GM12878 (cell line): ENCODE data around the gene IL4I1. TPM values are rescaled to one million over a fixed set of nuclear protein-coding genes. Genes with fewer than 3 reads are reported as not detected.

Source experiments
- ATAC-seq: fragments of 200-7000 bp; cut with Tn5 transposase; 3 replicates; pipeline ENCODE4 v1.9.1; 2020; ENCODE audit warnings: mild to moderate bottlenecking, moderate library complexity
- BruUV-seq: library from RNA; stranded (reverse); fragments of 400-500 nt; replicated peaks from 2 replicates; lab custom pipeline; 2021; lab: Mats Ljungman, UMichigan
- CTCF ChIA-PET: fragments of 300-600 bp; sonication (Branson Sonifier 250); formaldehyde crosslinking; extraction: SDS; loops from one replicate; lab custom pipeline; 2021; ENCODE audit warnings: inconsistent platforms; lab: Yijun Ruan, JAX
- POLR2A ChIA-PET: fragments of 350-600 bp; formaldehyde crosslinking; extraction: SDS; loops from one replicate; lab custom pipeline; 2021; ENCODE audit warnings: inconsistent platforms; lab: Charles Lee
- RAD21 ChIA-PET: fragments of 300-600 bp; sonication (Branson Sonifier 250); formaldehyde crosslinking; loops from one replicate; lab custom pipeline; 2023; ENCODE audit warnings: antibody characterized with exemption; ENCODE audit not compliant: unreplicated experiment; lab: Charles Lee
- SMC1A ChIA-PET: fragments of 300-600 bp; sonication (Branson Sonifier 250); formaldehyde crosslinking; loops from one replicate; lab custom pipeline; 2023; ENCODE audit not compliant: unreplicated experiment, uncharacterized antibody; lab: Charles Lee
- DNase-seq: peaks from one replicate; pipeline ENCODE4 v3.0.0-alpha.2; 2011; ENCODE audit warnings: low read depth, low spot score
- FAIRE-seq: peaks from 3 replicates; lab custom pipeline; 2011; peaks lifted over from hg19 to GRCh38; lab: Jason Lieb, UNC
- H2AFZ ChIP-seq: 2 replicates; pipeline ENCODE4 v1.6.0; 2011; ENCODE audit warnings: low read depth, low read length, control low read depth; ENCODE audit not compliant: control insufficient read depth
- H3K27ac ChIP-seq: 2 replicates; pipeline ENCODE4 v1.5.1; 2011; ENCODE audit warnings: control low read depth; ENCODE audit not compliant: control insufficient read depth, insufficient read depth
- H3K27me3 ChIP-seq, 2 experiments: replicated peaks in 1 of 2; 2 replicates each; pipeline versions ENCODE4 v1.6.0 to v1.6.1; 2011; ENCODE audit warnings: low read length in 1 of 2; ENCODE audit not compliant: control insufficient read depth in 2 of 2, insufficient read depth in 2 of 2
- H3K36me3 ChIP-seq, 2 experiments: 2 replicates each; pipeline ENCODE4 v1.5.1; 2011; ENCODE audit warnings: low read length in 1 of 2; ENCODE audit not compliant: control insufficient read depth in 2 of 2, insufficient read depth in 2 of 2
- H3K4me1 ChIP-seq: 2 replicates; pipeline ENCODE4 v1.6.1; 2011; ENCODE audit warnings: mild to moderate bottlenecking, low read length, moderate library complexity, mixed read lengths; ENCODE audit not compliant: control insufficient read depth, insufficient read depth
- H3K4me2 ChIP-seq: 2 replicates; pipeline ENCODE4 v1.6.0; 2011; ENCODE audit warnings: control low read depth; ENCODE audit not compliant: control insufficient read depth, insufficient read depth
- H3K4me3 ChIP-seq: fragments of 200-600 bp; sonication (generic); 2 replicates; pipeline ENCODE4 v1.5.1; 2016
- H3K79me2 ChIP-seq: 2 replicates; pipeline ENCODE4 v1.6.0; 2011; ENCODE audit warnings: low read length; ENCODE audit not compliant: control insufficient read depth, insufficient read depth
- H3K9ac ChIP-seq: 2 replicates; pipeline ENCODE4 v1.8.0; 2011; ENCODE audit warnings: low read length, control low read depth, mixed read lengths; ENCODE audit not compliant: control insufficient read depth, insufficient read depth
- H3K9me3 ChIP-seq: replicated peaks from 3 replicates; pipeline ENCODE4 v1.5.1; 2011; ENCODE audit warnings: mild to moderate bottlenecking, low read length; ENCODE audit not compliant: control insufficient read depth, insufficient read depth
- H4K20me1 ChIP-seq: 2 replicates; pipeline ENCODE4 v1.6.0; 2011; ENCODE audit not compliant: control insufficient read depth, insufficient read depth
- KLF5 ChIP-seq: fragments of 450-650 bp; IDR thresholded peaks from 2 replicates; pipeline ENCODE4 v1.6.1; 2014; ENCODE audit warnings: mild to moderate bottlenecking; ENCODE audit not compliant: partially characterized antibody
- NFXL1 ChIP-seq: fragments of 450-650 bp; IDR thresholded peaks from 2 replicates; pipeline ENCODE4 v1.6.1; 2017; ENCODE audit warnings: antibody characterized with exemption, mild to moderate bottlenecking, borderline replicate concordance
- NR2C1 ChIP-seq: fragments of 450-650 bp; IDR thresholded peaks from 2 replicates; pipeline ENCODE4 v1.6.1; 2017; ENCODE audit warnings: antibody characterized with exemption, mild to moderate bottlenecking, moderate library complexity
- POLR2AphosphoS2 ChIP-seq: IDR thresholded peaks from 2 replicates; pipeline ENCODE4 v1.6.1; 2011; ENCODE audit warnings: low read depth, mild to moderate bottlenecking, low read length, improper control_type of control experiment, moderate library complexity
- RAD21 ChIP-seq: IDR thresholded peaks from 2 replicates; pipeline ENCODE4 v1.6.1; 2011; ENCODE audit warnings: mild to moderate bottlenecking, low read depth, low read length, moderate library complexity; ENCODE audit not compliant: insufficient read depth
- SMARCA5 ChIP-seq: fragments of 450-650 bp; IDR thresholded peaks from 2 replicates; pipeline ENCODE4 v1.6.1; 2017; ENCODE audit warnings: mild to moderate bottlenecking
- STAT3 ChIP-seq: IDR thresholded peaks from 2 replicates; pipeline ENCODE4 v1.6.1; 2011; ENCODE audit warnings: low read depth, low read length, improper control_type of control experiment
- SUZ12 ChIP-seq: fragments of 200-600 bp; sonication (generic); IDR thresholded peaks from one replicate; pipeline ENCODE4 v1.6.1; 2018; ENCODE audit warnings: antibody characterized with exemption, mild to moderate bottlenecking; ENCODE audit not compliant: unreplicated experiment
- ZNF207 ChIP-seq: fragments of 450-650 bp; IDR thresholded peaks from 2 replicates; pipeline ENCODE4 v1.6.1; 2014; ENCODE audit warnings: antibody characterized with exemption, mild to moderate bottlenecking, borderline replicate concordance
- WGBS: methylation state at CpG from one replicate; pipeline ENCODE4 v1.1.6; 2016; ENCODE audit warnings: low lambda C conversion rate; ENCODE audit not compliant: insufficient replicate concordance, insufficient coverage; ENCODE audit errors: missing lambda C conversion rate; 5-methylcytosine and 5-hydroxymethylcytosine counted together
- in situ Hi-C: fragments of 300-500 bp; cut with MboI; formaldehyde crosslinking; loops from 9 replicates; pipeline ENCODE4 v1.14.3; 2018; ENCODE audit warnings: mixed read lengths
- intact Hi-C: fragments of 100-400 bp; cut with micrococcal nuclease; formaldehyde crosslinking; loops from one replicate; pipeline ENCODE4 v1.14.2; 2022; ENCODE audit not compliant: unreplicated experiment
- polyA plus RNA-seq, 11 experiments: library from polyadenylated mRNA; depleted of rRNA in 4 of 11; unstranded in 6 of 11; stranded (reverse) in 5 of 11; fragments of >200 nt; fragmentation: Nextera tagmentation in 4 of 11; fragmentation: Illumina TruSeq in 1 of 11; extraction: Ambion mirVana in 4 of 11; extraction: Trizol in 1 of 11; gene quantifications; 1 replicate in 1 of 11; 2 replicates in 10 of 11; pipeline versions ENCODE4 v1.2.1 to v1.2.3, GENCODE V29; 2011 to 2016; ENCODE audit warnings: inconsistent platforms in 2 of 11, missing spikeins in 2 of 11, low read depth in 1 of 11
- total RNA-seq, 4 experiments: library from RNA; depleted of rRNA in 3 of 4; stranded (reverse); fragments of >200 nt in 3 of 4; fragmentation: Illumina TruSeq in 1 of 4; extraction: Trizol in 1 of 4; gene quantifications; 2 replicates each; pipeline versions ENCODE4 v1.2.1 to v1.2.3, GENCODE V29; 2013 to 2021
- TF ChIP-seq, protein P1 (sequence below): IDR thresholded peaks from 2 replicates; pipeline ENCODE4 v1.6.1; 2012; ENCODE audit warnings: low read depth, low read length, improper control_type of control experiment
- TF ChIP-seq, protein P2 (sequence below): fragments of 450-650 bp; IDR thresholded peaks from 2 replicates; pipeline ENCODE4 v1.6.1; 2016; ENCODE audit warnings: mild to moderate bottlenecking
- TF ChIP-seq, protein P3 (sequence below): IDR thresholded peaks from 2 replicates; pipeline ENCODE4 v1.6.1; 2012; ENCODE audit warnings: low read depth, low read length, improper control_type of control experiment
- TF ChIP-seq, protein P4 (sequence below): fragments of 450-650 bp; IDR thresholded peaks from 2 replicates; pipeline ENCODE4 v1.6.1; 2017; ENCODE audit warnings: mild to moderate bottlenecking
- TF ChIP-seq, protein P5 (sequence below): IDR thresholded peaks from 2 replicates; pipeline ENCODE4 v1.6.1; 2011; ENCODE audit warnings: borderline replicate concordance, low read depth, mild to moderate bottlenecking, moderate library complexity, mixed read lengths, low read length; ENCODE audit not compliant: insufficient read depth; ENCODE audit errors: extremely low read length

The IL4I1 gene
- total and polyA plus RNA-seq, 10 of the 15 experiments (the other 5 are each of a cell fraction or from before 2014, with no cell fraction given), result 0.62 to 83.8 (median 42.8) TPM

DNA sequence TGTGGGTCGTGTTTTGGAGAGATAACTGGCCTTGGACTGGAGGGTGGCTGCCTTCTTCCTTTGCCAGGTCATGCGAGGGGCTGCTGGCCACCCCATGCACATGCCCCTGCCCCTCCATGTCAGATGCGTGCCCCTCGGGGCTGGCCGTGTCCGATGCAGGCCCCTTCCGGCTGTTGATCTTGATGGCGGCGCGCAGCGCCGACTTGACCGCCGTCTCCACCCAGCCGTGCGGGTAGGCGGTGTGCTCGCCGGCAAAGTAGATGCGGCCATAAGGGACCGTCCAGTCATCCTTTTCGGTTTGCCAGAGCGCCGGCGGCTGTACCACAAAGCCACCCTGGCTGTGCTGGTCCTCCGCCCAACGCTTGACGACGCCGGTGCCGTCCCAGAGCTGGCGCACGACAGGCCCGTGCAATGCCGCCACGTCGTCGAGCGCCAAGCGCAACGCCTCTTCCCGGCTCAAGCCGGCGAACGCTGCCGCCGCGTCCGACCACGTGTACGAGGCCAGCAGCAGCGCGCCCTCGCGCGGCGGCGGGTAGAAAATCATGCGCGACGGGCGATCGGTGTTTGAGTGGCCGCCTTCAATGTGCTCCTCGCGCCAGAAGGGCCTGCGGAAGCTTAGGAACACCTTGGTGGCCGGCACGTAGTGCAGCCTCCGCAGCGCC lies 6.9 kb downstream of the IL4I1 start:
- 40% methylated on average over 71 of the region's 71 CpGs for WGBS
- peak overlapping the region; percentile 63 for H2AFZ ChIP-seq
- no peaks in the 10 kb centered on the region for H3K27me3 ChIP-seq
- peak; percentile 31 for ATAC-seq
- FAIRE-seq, result peak; percentile 27
- no peak for DNase-seq
- peak overlapping the region; percentile 18; the same call in 1 of the 2 replicates for H3K27ac ChIP-seq
- no peaks in the 10 kb centered on the region; the same call in 2 of the 3 replicates for H3K9me3 ChIP-seq
- no peak overlapping the region for H3K9ac ChIP-seq
- ChIA-PET SMC1A (interaction anchor here (0.8 to 3.1 kb wide), 3 partner anchors 12 to 39 kb away, joined by 4 to 15 read pairs (median 5); partner anchors contain the start of genes ATF5 and NUP62), POLR2A (interaction anchor here (0.6 to 3.6 kb wide), 10 partner anchors 8 to 529 kb away, joined by 3 to 33 read pairs (median 4); partner anchors contain the start of genes AKT1S1, ATF5, NUP62 and SPIB), CTCF (interaction anchor here (0.8 to 1.1 kb wide), 7 partner anchors 13 to 81 kb away, joined by 3 to 7 read pairs (median 4); partner anchors contain the start of genes AKT1S1, ATF5, NUP62 and TBC1D17), RAD21 (interaction anchor here (0.7 to 2.5 kb wide), 7 partner anchors 17 to 123 kb away, joined by 3 to 14 read pairs (median 5); partner anchors contain the start of genes AP2A1, ATF5, NUP62 and PTOV1)
- in situ Hi-C loops (loop anchor here (25.0 kb wide), 1 partner anchor 1253 kb away; the partner anchor contains the start of genes CA11 and DBP), intact Hi-C loops (loop anchor here (1.0 kb wide), 1 partner anchor 13 kb away; the partner anchor contains the start of genes AKT1S1 and TBC1D17)
- peaks cover 0 to 9% of the 10 kb centered on the region in 2 experiments; a peak in 3 of 4 replicates for H3K36me3 ChIP-seq
- H4K20me1 ChIP-seq, result no peaks in the 10 kb centered on the region
- peak overlapping the region; percentile 84 for H3K4me2 ChIP-seq
- peak overlapping the region; percentile 53; the same call in 1 of the 2 replicates for H3K4me3 ChIP-seq
- H3K79me2 ChIP-seq, result peaks cover 28% of the 10 kb centered on the region
- H3K4me1 ChIP-seq, result peaks cover 25% of the 10 kb centered on the region
- BruUV-seq, result no TSS peak
- no peak for TF ChIP-seq NFXL1
- TF ChIP-seq ZNF207, result peak; percentile 65; the same call in 1 of the 2 replicates
- TF ChIP-seq SUZ12, result no peak
- TF ChIP-seq, protein P1, sequence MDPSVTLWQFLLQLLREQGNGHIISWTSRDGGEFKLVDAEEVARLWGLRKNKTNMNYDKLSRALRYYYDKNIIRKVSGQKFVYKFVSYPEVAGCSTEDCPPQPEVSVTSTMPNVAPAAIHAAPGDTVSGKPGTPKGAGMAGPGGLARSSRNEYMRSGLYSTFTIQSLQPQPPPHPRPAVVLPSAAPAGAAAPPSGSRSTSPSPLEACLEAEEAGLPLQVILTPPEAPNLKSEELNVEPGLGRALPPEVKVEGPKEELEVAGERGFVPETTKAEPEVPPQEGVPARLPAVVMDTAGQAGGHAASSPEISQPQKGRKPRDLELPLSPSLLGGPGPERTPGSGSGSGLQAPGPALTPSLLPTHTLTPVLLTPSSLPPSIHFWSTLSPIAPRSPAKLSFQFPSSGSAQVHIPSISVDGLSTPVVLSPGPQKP, result no peak
- TF ChIP-seq, protein P2, sequence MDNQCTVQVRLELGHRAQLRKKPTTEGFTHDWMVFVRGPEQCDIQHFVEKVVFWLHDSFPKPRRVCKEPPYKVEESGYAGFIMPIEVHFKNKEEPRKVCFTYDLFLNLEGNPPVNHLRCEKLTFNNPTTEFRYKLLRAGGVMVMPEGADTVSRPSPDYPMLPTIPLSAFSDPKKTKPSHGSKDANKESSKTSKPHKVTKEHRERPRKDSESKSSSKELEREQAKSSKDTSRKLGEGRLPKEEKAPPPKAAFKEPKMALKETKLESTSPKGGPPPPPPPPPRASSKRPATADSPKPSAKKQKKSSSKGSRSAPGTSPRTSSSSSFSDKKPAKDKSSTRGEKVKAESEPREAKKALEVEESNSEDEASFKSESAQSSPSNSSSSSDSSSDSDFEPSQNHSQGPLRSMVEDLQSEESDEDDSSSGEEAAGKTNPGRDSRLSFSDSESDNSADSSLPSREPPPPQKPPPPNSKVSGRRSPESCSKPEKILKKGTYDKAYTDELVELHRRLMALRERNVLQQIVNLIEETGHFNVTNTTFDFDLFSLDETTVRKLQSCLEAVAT, result 0 out of 2 replicates have a peak, but pooled peaks have one; percentile 58
- TF ChIP-seq, protein P3, sequence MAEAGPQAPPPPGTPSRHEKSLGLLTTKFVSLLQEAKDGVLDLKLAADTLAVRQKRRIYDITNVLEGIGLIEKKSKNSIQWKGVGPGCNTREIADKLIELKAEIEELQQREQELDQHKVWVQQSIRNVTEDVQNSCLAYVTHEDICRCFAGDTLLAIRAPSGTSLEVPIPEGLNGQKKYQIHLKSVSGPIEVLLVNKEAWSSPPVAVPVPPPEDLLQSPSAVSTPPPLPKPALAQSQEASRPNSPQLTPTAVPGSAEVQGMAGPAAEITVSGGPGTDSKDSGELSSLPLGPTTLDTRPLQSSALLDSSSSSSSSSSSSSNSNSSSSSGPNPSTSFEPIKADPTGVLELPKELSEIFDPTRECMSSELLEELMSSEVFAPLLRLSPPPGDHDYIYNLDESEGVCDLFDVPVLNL, result 0 out of 2 replicates have a peak, but pooled peaks have one; percentile 49
- TF ChIP-seq RAD21, result peak; percentile 40
- TF ChIP-seq STAT3, result no peak
- TF ChIP-seq NR2C1, result no peak
- TF ChIP-seq, protein P4, sequence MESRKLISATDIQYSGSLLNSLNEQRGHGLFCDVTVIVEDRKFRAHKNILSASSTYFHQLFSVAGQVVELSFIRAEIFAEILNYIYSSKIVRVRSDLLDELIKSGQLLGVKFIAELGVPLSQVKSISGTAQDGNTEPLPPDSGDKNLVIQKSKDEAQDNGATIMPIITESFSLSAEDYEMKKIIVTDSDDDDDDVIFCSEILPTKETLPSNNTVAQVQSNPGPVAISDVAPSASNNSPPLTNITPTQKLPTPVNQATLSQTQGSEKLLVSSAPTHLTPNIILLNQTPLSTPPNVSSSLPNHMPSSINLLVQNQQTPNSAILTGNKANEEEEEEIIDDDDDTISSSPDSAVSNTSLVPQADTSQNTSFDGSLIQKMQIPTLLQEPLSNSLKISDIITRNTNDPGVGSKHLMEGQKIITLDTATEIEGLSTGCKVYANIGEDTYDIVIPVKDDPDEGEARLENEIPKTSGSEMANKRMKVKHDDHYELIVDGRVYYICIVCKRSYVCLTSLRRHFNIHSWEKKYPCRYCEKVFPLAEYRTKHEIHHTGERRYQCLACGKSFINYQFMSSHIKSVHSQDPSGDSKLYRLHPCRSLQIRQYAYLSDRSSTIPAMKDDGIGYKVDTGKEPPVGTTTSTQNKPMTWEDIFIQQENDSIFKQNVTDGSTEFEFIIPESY, result peak; percentile 89
- TF ChIP-seq KLF5, result peak; percentile 49
- TF ChIP-seq, protein P5, sequence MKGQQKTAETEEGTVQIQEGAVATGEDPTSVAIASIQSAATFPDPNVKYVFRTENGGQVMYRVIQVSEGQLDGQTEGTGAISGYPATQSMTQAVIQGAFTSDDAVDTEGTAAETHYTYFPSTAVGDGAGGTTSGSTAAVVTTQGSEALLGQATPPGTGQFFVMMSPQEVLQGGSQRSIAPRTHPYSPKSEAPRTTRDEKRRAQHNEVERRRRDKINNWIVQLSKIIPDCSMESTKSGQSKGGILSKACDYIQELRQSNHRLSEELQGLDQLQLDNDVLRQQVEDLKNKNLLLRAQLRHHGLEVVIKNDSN, result peak; percentile 51
- peak; percentile 69; the same call in 1 of the 2 replicates for TF ChIP-seq SMARCA5
- TF ChIP-seq POLR2AphosphoS2, result peak; percentile 44; the same call in 1 of the 2 replicates
